B cell (primary cell): Measurements from ENCODE around the gene CHSY3. TPM values are rescaled to one million over a fixed set of nuclear protein-coding genes. Genes with fewer than 3 reads are reported as not detected.

Source experiments
- ATAC-seq: fragments of 200-7000 bp; cut with Tn5 transposase; one replicate; pipeline ENCODE4 v1.10.0; 2021; ENCODE audit warnings: low read depth, mild to moderate bottlenecking, moderate number of reproducible peaks, moderate library complexity
- CTCF ChIA-PET: fragments of 350-600 bp; sonication (Branson Sonifier 250); formaldehyde crosslinking; loops from one replicate; lab custom pipeline; 2021; ENCODE audit warnings: antibody characterized with exemption, inconsistent platforms; lab: Charles Lee
- POLR2A ChIA-PET: fragments of 350-600 bp; sonication (Branson Sonifier 250); formaldehyde crosslinking; loops from one replicate; lab custom pipeline; 2021; ENCODE audit warnings: antibody characterized with exemption; lab: Charles Lee
- DNase-seq: peaks from one replicate; pipeline ENCODE4 v3.0.0; 2013
- H2AFZ ChIP-seq: 2 replicates; pipeline ENCODE4 v1.6.1; 2012; ENCODE audit warnings: mild to moderate bottlenecking, low read depth, low read length; ENCODE audit not compliant: insufficient read depth, poor library complexity, severe bottlenecking
- H3K27ac ChIP-seq, 2 donors: 1 replicate in 1 of 2; 2 replicates in 1 of 2; pipeline ENCODE4 v1.5.1; 2012 to 2013; ENCODE audit warnings: low read length in 2 of 2, mild to moderate bottlenecking in 2 of 2, moderate library complexity in 1 of 2
- H3K27me3 ChIP-seq, 4 experiments: fragments of 200-600 bp in 1 of 4; sonication (generic) in 1 of 4; replicated peaks in 1 of 4; 1 replicate in 2 of 4; 2 replicates in 2 of 4; pipeline versions ENCODE4 v1.6.1 to v1.7.0; 2013 to 2016; ENCODE audit warnings: low read length in 3 of 4, mild to moderate bottlenecking in 2 of 4, mixed read lengths in 1 of 4, moderate library complexity in 1 of 4; ENCODE audit not compliant: insufficient read depth in 4 of 4, control insufficient read depth in 3 of 4; ENCODE audit errors: control extremely low read depth in 1 of 4
- H3K36me3 ChIP-seq, 2 experiments: replicated peaks in 1 of 2; 1 replicate in 1 of 2; 2 replicates in 1 of 2; pipeline versions ENCODE4 v1.6.1 to v1.7.1; 2013; ENCODE audit warnings: low read length in 1 of 2; ENCODE audit not compliant: insufficient read depth in 2 of 2, control insufficient read depth in 1 of 2; ENCODE audit errors: control extremely low read depth in 1 of 2, extremely low read depth in 1 of 2
- H3K4me1 ChIP-seq, 2 donors: fragments of 200-600 bp in 1 of 2; sonication (generic) in 1 of 2; 1 replicate in 1 of 2; 2 replicates in 1 of 2; pipeline versions ENCODE4 v1.5.1 to v1.6.1; 2013 to 2017; ENCODE audit warnings: low read length in 2 of 2; ENCODE audit not compliant: control insufficient read depth in 2 of 2, insufficient read depth in 2 of 2
- H3K4me2 ChIP-seq: replicated peaks from 2 replicates; pipeline ENCODE3; 2012; ENCODE audit warnings: mild to moderate bottlenecking, low read depth, low read length; ENCODE audit not compliant: poor library complexity, severe bottlenecking
- H3K4me3 ChIP-seq, 5 experiments: fragments of 200-600 bp in 1 of 5; sonication (generic) in 1 of 5; 1 replicate in 3 of 5; 2 replicates in 2 of 5; pipeline versions ENCODE4 v1.5.1 to v1.7.0; 2011 to 2016; ENCODE audit warnings: low read length in 4 of 5, mild to moderate bottlenecking in 4 of 5, low read depth in 2 of 5, control low read depth in 1 of 5, moderate library complexity in 1 of 5; ENCODE audit not compliant: insufficient read depth in 1 of 5; ENCODE audit errors: control extremely low read depth in 1 of 5, extremely low read depth in 1 of 5
- H3K79me2 ChIP-seq: fragments of 200-600 bp; sonication (generic); one replicate; pipeline ENCODE4 v1.6.0; 2016; ENCODE audit warnings: low read length; ENCODE audit not compliant: control insufficient read depth, insufficient read depth
- H3K9ac ChIP-seq: fragments of 200-600 bp; sonication (generic); 2 replicates; pipeline ENCODE4 v1.6.1; 2017; ENCODE audit warnings: mild to moderate bottlenecking, low read length, moderate library complexity
- H3K9me3 ChIP-seq, 3 donors: one replicate each; pipeline versions ENCODE4 v1.6.1 to v1.7.1; 2013; ENCODE audit warnings: low read length in 2 of 3; ENCODE audit not compliant: control insufficient read depth in 2 of 3, insufficient read depth in 1 of 3; ENCODE audit errors: control extremely low read depth in 1 of 3
- H4K20me1 ChIP-seq: 2 replicates; pipeline ENCODE4 v1.6.0; 2012; ENCODE audit warnings: mild to moderate bottlenecking, low read length; ENCODE audit not compliant: insufficient read depth, control insufficient read depth, poor library complexity, severe bottlenecking
- H3K27ac Mint-ChIP-seq: one replicate; pipeline ENCODE4 v1.8.0; 2021; ENCODE audit warnings: mixed read lengths
- H3K27me3 Mint-ChIP-seq: one replicate; pipeline ENCODE4 v1.8.0; 2021; ENCODE audit warnings: mixed read lengths
- H3K4me1 Mint-ChIP-seq: one replicate; pipeline ENCODE4 v1.8.0; 2021; ENCODE audit warnings: mixed read lengths
- H3K4me3 Mint-ChIP-seq: one replicate; pipeline ENCODE4 v1.8.0; 2021; ENCODE audit warnings: mixed read lengths
- H3K9me3 Mint-ChIP-seq: one replicate; pipeline ENCODE4 v1.8.0; 2022; ENCODE audit warnings: mixed read lengths; ENCODE audit not compliant: insufficient read depth
- EZH2 ChIP-seq: IDR thresholded peaks from 2 replicates; pipeline ENCODE4 v1.6.1; 2012; ENCODE audit warnings: borderline replicate concordance, low read depth, mild to moderate bottlenecking, moderate library complexity, low read length; ENCODE audit not compliant: insufficient read depth, poor library complexity, severe bottlenecking
- WGBS: methylation state at CpG from one replicate; pipeline ENCODE4 v1.1.5; 2013; ENCODE audit warnings: missing lambda C conversion rate; ENCODE audit not compliant: insufficient coverage; 5-methylcytosine and 5-hydroxymethylcytosine counted together
- intact Hi-C: fragments of 100-400 bp; cut with micrococcal nuclease; formaldehyde crosslinking; loops from one replicate; pipeline ENCODE4 v1.10.0; 2022
- polyA plus RNA-seq: library from polyadenylated mRNA; depleted of rRNA; stranded (reverse); fragments of >200 nt; gene quantifications from 2 replicates; pipeline ENCODE4 v1.2.3, GENCODE V29; 2012
- total RNA-seq, 2 donors: library from RNA; stranded (reverse); fragments of 120-200 nt in 1 of 2; gene quantifications; 1 replicate in 1 of 2; 2 replicates in 1 of 2; pipeline versions ENCODE4 v1.2.3 to v1.2.4, GENCODE V29; 2013 to 2022
- TF ChIP-seq, protein P1 (sequence below): fragments of 200-600 bp; IDR thresholded peaks from one replicate; pipeline ENCODE4 v1.8.0; 2022; ENCODE audit warnings: antibody characterized with exemption, mild to moderate bottlenecking

Gene CHSY3
- total and polyA plus RNA-seq, 2 donors (not counting 1 experiment from before 2014, with no cell fraction given), result not detected

DNA sequence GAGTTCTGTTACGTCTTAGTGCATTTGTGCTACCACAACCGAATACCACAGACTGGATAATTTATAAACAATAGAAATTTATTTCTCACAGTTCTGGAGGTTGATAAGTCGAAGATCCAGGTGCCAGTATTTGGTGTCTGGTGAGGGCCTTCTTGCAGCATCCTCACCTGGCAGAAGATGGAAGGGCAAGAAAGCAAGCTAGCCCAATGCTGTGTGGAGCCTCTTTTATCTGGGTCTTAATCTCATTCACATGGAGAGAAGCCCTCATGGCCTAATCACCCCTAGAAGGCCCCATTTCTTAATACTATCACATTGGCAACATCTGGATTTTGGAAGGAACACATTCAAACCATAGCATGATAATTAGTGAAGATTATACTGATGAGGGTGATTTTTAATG lies 159.3 kb downstream of the CHSY3 start:
- Histone ChIP-seq H3K4me1 (no peaks in the 10 kb centered on the region), H3K36me3 (no peaks in the 10 kb centered on the region), H3K27ac (no peak overlapping the region), H3K4me2 (no peak overlapping the region), H3K4me3 (no peak overlapping the region), H3K27me3 (no peaks in the 10 kb centered on the region), H3K9ac (no peak overlapping the region), H3K79me2 (no peaks in the 10 kb centered on the region), H2AFZ (no peak overlapping the region), H4K20me1 (no peaks in the 10 kb centered on the region), H3K9me3 (no peaks in the 10 kb centered on the region)
- WGBS, result no CpG with 5 or more reads among the region's 3 CpGs
- Mint-ChIP-seq H3K4me1 (no peaks in the 10 kb centered on the region), H3K9me3 (no peaks in the 10 kb centered on the region), H3K27ac (no peak overlapping the region), H3K4me3 (no peak overlapping the region), H3K27me3 (peaks cover 3% of the 10 kb centered on the region)
- intact Hi-C loops, result no loop called here
- ATAC-seq (no peak), DNase-seq (no peak)
- TF ChIP-seq, protein P1, sequence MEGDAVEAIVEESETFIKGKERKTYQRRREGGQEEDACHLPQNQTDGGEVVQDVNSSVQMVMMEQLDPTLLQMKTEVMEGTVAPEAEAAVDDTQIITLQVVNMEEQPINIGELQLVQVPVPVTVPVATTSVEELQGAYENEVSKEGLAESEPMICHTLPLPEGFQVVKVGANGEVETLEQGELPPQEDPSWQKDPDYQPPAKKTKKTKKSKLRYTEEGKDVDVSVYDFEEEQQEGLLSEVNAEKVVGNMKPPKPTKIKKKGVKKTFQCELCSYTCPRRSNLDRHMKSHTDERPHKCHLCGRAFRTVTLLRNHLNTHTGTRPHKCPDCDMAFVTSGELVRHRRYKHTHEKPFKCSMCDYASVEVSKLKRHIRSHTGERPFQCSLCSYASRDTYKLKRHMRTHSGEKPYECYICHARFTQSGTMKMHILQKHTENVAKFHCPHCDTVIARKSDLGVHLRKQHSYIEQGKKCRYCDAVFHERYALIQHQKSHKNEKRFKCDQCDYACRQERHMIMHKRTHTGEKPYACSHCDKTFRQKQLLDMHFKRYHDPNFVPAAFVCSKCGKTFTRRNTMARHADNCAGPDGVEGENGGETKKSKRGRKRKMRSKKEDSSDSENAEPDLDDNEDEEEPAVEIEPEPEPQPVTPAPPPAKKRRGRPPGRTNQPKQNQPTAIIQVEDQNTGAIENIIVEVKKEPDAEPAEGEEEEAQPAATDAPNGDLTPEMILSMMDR, result no peak
- no peak for TF ChIP-seq EZH2
- ChIA-PET POLR2A (no interaction called here), CTCF (no interaction called here)

DNA sequence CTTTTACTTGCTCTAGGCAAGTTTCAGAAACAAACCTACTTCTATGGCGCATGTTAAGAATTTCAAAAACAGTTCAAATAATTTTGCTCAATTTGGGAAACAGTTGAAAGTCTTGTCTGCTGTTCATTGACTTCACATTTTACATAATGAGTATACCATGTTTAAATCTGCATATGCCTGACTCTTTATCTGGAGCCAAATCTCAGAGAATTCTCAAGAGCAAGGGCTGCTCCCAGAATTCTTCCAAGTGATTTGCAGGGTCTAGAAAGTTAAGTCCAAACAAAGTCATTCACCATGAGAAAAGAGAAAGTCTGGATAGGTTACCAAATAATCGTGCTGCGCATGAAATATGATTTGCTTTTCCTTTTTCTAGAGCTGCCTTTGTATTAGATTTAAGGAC lies 160.2 kb downstream of the CHSY3 start:
- no peak for ATAC-seq
- Mint-ChIP-seq H3K27ac (no peak overlapping the region), H3K4me3 (no peak overlapping the region), H3K9me3 (no peaks in the 10 kb centered on the region), H3K27me3 (no peaks in the 10 kb centered on the region), H3K4me1 (no peaks in the 10 kb centered on the region)
- Histone ChIP-seq H3K27ac (no peak overlapping the region), H3K27me3 (no peaks in the 10 kb centered on the region), H3K79me2 (no peaks in the 10 kb centered on the region), H3K4me2 (no peak overlapping the region), H3K36me3 (no peaks in the 10 kb centered on the region), H2AFZ (no peak overlapping the region), H4K20me1 (no peaks in the 10 kb centered on the region), H3K9ac (no peak overlapping the region), H3K9me3 (no peaks in the 10 kb centered on the region), H3K4me1 (no peaks in the 10 kb centered on the region), H3K4me3 (no peak overlapping the region)
- ChIA-PET POLR2A (no interaction called here), CTCF (interaction anchor here (0.5 kb wide), 1 partner anchor 172 kb away, joined by 3 read pairs; no protein-coding TSS in a partner anchor)
- no peak for TF ChIP-seq EZH2
- TF ChIP-seq, protein P1, result no peak
- 100% methylated on average over 2 of the region's 3 CpGs for WGBS
- DNase-seq, result no peak
- intact Hi-C loops, result no loop called here
